ENCODE results near the gene HADHA.
A peak's percentile ranks its signal among the peaks of the same experiment; 100 is the strongest.

Gene HADHA

GRCh38 chr2:26244309-26245230 is at the start of gene HADHA, which contains the start of gene HADHB:
TSS of gene HADHA (minus strand) at chr2:26244632. CDS start at chr2:26244596, 36 bp downstream.
TSS of gene HADHB (plus strand) at chr2:26244939. CDS start at chr2:26254255, 9,316 bp downstream.
- no peaks in the 10 kb centered on the region for H3K36me3 ChIP-seq
- peak; percentile 76 for TF ChIP-seq CTCF (IDR thresholded peaks at IDR 0.05)
- H3K27me3 ChIP-seq, result no peaks in the 10 kb centered on the region
- no peaks in the 10 kb centered on the region for H3K9me3 ChIP-seq
- peak within 1 kb of the TSS; percentile 97 for H3K27ac ChIP-seq
- H3K4me1 ChIP-seq (ENCODE audit: control insufficient read depth in 1 of 2, insufficient read depth in 1 of 2, low read depth in 1 of 2, low read length in 1 of 2), result peaks cover 41 to 48% of the 10 kb centered on the region in 2 experiments
- peak within 1 kb of the TSS; percentile 83 to 95 for H3K4me3 ChIP-seq (ENCODE audit: low read depth in 1 of 2, low read length in 1 of 2)

- no peaks in the 10 kb centered on the region for H3K27me3 ChIP-seq
- peaks cover 35% of the 10 kb centered on the region for H3K36me3 ChIP-seq
- H3K4me3 ChIP-seq (ENCODE audit: low read depth in 1 of 2, low read length in 1 of 2), result no peak overlapping the region
- no peaks in the 10 kb centered on the region for H3K9me3 ChIP-seq
- TF ChIP-seq CTCF (IDR thresholded peaks at IDR 0.05), result no peak
- H3K27ac ChIP-seq, result no peak overlapping the region
- H3K4me1 ChIP-seq (ENCODE audit: control insufficient read depth in 1 of 2, insufficient read depth in 1 of 2, low read depth in 1 of 2, low read length in 1 of 2), result no peaks in the 10 kb centered on the region
Observed at GRCh38 chr2:26292646-26293045, 48.2 kb upstream of the HADHA start.

- Histone ChIP-seq H3K27me3 (no peaks in the 10 kb centered on the region), H3K4me3 (ENCODE audit: low read depth in 1 of 2, low read length in 1 of 2) (no peak overlapping the region), H3K27ac (no peak overlapping the region), H3K9me3 (no peaks in the 10 kb centered on the region), H3K36me3 (peaks cover 61% of the 10 kb centered on the region), H3K4me1 (ENCODE audit: control insufficient read depth in 1 of 2, insufficient read depth in 1 of 2, low read depth in 1 of 2, low read length in 1 of 2) (no peaks in the 10 kb centered on the region)
- no peak for TF ChIP-seq CTCF (IDR thresholded peaks at IDR 0.05)
Observed at GRCh38 chr2:26290001-26290400, 45.6 kb upstream of the HADHA start.

GRCh38 chr2:26285931-26286330 is 41.5 kb upstream of the HADHA start:
- no peak for TF ChIP-seq CTCF (IDR thresholded peaks at IDR 0.05)
- H3K36me3 ChIP-seq, result peaks cover 95% of the 10 kb centered on the region
- H3K27ac ChIP-seq, result no peak overlapping the region

GRCh38 chr2:26284132-26284531 is 39.7 kb upstream of the HADHA start:
- Histone ChIP-seq H3K27me3 (no peaks in the 10 kb centered on the region), H3K36me3 (peaks cover 94% of the 10 kb centered on the region), H3K9me3 (no peaks in the 10 kb centered on the region), H3K27ac (no peak overlapping the region), H3K4me1 (ENCODE audit: control insufficient read depth in 1 of 2, insufficient read depth in 1 of 2, low read depth in 1 of 2, low read length in 1 of 2) (no peaks in the 10 kb centered on the region), H3K4me3 (ENCODE audit: low read depth in 1 of 2, low read length in 1 of 2) (no peak overlapping the region)
- TF ChIP-seq CTCF (IDR thresholded peaks at IDR 0.05), result no peak

More at GRCh38 chr2:26285931-26286330, 41.5 kb upstream of the HADHA start:
- Histone ChIP-seq H3K9me3 (no peaks in the 10 kb centered on the region), H3K4me3 (ENCODE audit: low read depth in 1 of 2, low read length in 1 of 2) (no peak overlapping the region), H3K27me3 (no peaks in the 10 kb centered on the region), H3K4me1 (ENCODE audit: control insufficient read depth in 1 of 2, insufficient read depth in 1 of 2, low read depth in 1 of 2, low read length in 1 of 2) (no peaks in the 10 kb centered on the region)
